Keratinocyte (primary cell): Measurements from ENCODE around the gene TEAD4. TPM values are rescaled to one million over a fixed set of nuclear protein-coding genes. Genes with fewer than 3 reads are reported as not detected.

Experiments used
- DNase-seq: peaks from one replicate; pipeline ENCODE4 v3.0.0-alpha.2; 2011; ENCODE audit warnings: low read depth, missing footprints, low spot score
- FAIRE-seq: peaks from 2 replicates; lab custom pipeline; 2011; peaks lifted over from hg19 to GRCh38; lab: Jason Lieb, UNC
- H2AFZ ChIP-seq: 2 replicates; pipeline ENCODE4 v1.6.0; 2012; ENCODE audit warnings: low read length, control low read depth, inconsistent platforms; ENCODE audit not compliant: control insufficient read depth
- H3K27ac ChIP-seq: 2 replicates; pipeline ENCODE4 v1.5.1; 2011; ENCODE audit warnings: low read length; ENCODE audit not compliant: control insufficient read depth, insufficient read depth
- H3K27me3 ChIP-seq: 3 replicates; pipeline ENCODE4 v1.6.0; 2011; ENCODE audit warnings: low read length; ENCODE audit not compliant: control insufficient read depth, insufficient read depth; ENCODE audit errors: extremely low read depth
- H3K36me3 ChIP-seq, 2 experiments: 2 replicates in 1 of 2; 3 replicates in 1 of 2; pipeline ENCODE4 v1.5.1; 2011; ENCODE audit warnings: low read length in 2 of 2, mild to moderate bottlenecking in 1 of 2; ENCODE audit not compliant: control insufficient read depth in 2 of 2, insufficient read depth in 2 of 2; ENCODE audit errors: extremely low read depth in 1 of 2
- H3K4me1 ChIP-seq: 3 replicates; pipeline ENCODE4 v1.5.1; 2011; ENCODE audit warnings: low read length; ENCODE audit not compliant: control insufficient read depth, insufficient read depth; ENCODE audit errors: extremely low read depth
- H3K4me2 ChIP-seq: 3 replicates; pipeline ENCODE4 v1.6.0; 2011; ENCODE audit warnings: low read depth, low read length; ENCODE audit not compliant: control insufficient read depth, insufficient read depth; ENCODE audit errors: extremely low read depth
- H3K4me3 ChIP-seq, 3 experiments: fragments of 200-600 bp in 1 of 3; sonication (generic) in 1 of 3; 2 replicates in 2 of 3; 3 replicates in 1 of 3; pipeline ENCODE4 v1.5.1; 2011 to 2016; ENCODE audit warnings: low read length in 3 of 3, mild to moderate bottlenecking in 3 of 3, control low read depth in 2 of 3, inconsistent platforms in 1 of 3, low read depth in 1 of 3, mixed read lengths in 1 of 3, mixed run types in 1 of 3, moderate library complexity in 1 of 3; ENCODE audit not compliant: control insufficient read depth in 2 of 3, insufficient read depth in 2 of 3; ENCODE audit errors: extremely low read depth in 1 of 3
- H3K79me2 ChIP-seq: 2 replicates; pipeline ENCODE4 v1.6.0; 2012; ENCODE audit warnings: low read length; ENCODE audit not compliant: control insufficient read depth, insufficient read depth
- H3K9ac ChIP-seq: 3 replicates; pipeline ENCODE4 v1.6.0; 2011; ENCODE audit warnings: low read length; ENCODE audit not compliant: control insufficient read depth, insufficient read depth; ENCODE audit errors: extremely low read depth
- H3K9me1 ChIP-seq: 3 replicates; pipeline ENCODE4 v1.6.0; 2011; ENCODE audit warnings: low read length; ENCODE audit not compliant: control insufficient read depth, insufficient read depth; ENCODE audit errors: extremely low read depth
- H3K9me3 ChIP-seq: 2 replicates; pipeline ENCODE4 v1.5.1; 2012; ENCODE audit warnings: low read depth, low read length; ENCODE audit not compliant: control insufficient read depth
- H4K20me1 ChIP-seq: 3 replicates; pipeline ENCODE4 v1.6.0; 2011; ENCODE audit warnings: low read length; ENCODE audit not compliant: control insufficient read depth, insufficient read depth; ENCODE audit errors: extremely low read depth
- CTCF ChIP-seq, 3 experiments: IDR thresholded peaks in 1 of 3; conservative IDR thresholded peaks in 1 of 3; optimal IDR thresholded peaks in 1 of 3; 2 replicates in 2 of 3; 3 replicates in 1 of 3; pipeline versions ENCODE3 to v1.5.1; 2011; ENCODE audit warnings: low read length in 3 of 3, mild to moderate bottlenecking in 3 of 3, moderate library complexity in 2 of 3, control low read depth in 1 of 3, inconsistent platforms in 1 of 3; ENCODE audit not compliant: insufficient read depth in 2 of 3; ENCODE audit errors: extremely low read depth in 1 of 3
- EZH2 ChIP-seq: IDR thresholded peaks from one replicate; pipeline ENCODE4 v1.6.1; 2012; ENCODE audit warnings: inconsistent platforms, mild to moderate bottlenecking, low read length, moderate library complexity
- dilution Hi-C: fragments of 300-500 bp; cut with MboI; formaldehyde crosslinking; loops from one replicate; pipeline ENCODE4 v1.7.0; 2020; ENCODE audit warnings: low sequenced_read_pairs; ENCODE audit not compliant: extremely low pct_ligation_motif_present
- polyA plus RNA-seq, 5 experiments: library from polyadenylated mRNA; depleted of rRNA in 3 of 5; stranded (reverse) in 3 of 5; stranded (forward) in 1 of 5; unstranded in 1 of 5; fragments of >200 nt; gene quantifications; 1 replicate in 1 of 5; 2 replicates in 3 of 5; 3 replicates in 1 of 5; pipeline versions ENCODE4 v1.2.1 to v1.2.3, GENCODE V29; 2011 to 2012; ENCODE audit warnings: missing spikeins in 2 of 5, low read depth in 1 of 5, low replicate concordance in 1 of 5

The TEAD4 gene
- polyA plus RNA-seq, 1 donor (not counting 4 experiments of a cell fraction or from before 2014, with no cell fraction given) = 8.1 TPM

DNA sequence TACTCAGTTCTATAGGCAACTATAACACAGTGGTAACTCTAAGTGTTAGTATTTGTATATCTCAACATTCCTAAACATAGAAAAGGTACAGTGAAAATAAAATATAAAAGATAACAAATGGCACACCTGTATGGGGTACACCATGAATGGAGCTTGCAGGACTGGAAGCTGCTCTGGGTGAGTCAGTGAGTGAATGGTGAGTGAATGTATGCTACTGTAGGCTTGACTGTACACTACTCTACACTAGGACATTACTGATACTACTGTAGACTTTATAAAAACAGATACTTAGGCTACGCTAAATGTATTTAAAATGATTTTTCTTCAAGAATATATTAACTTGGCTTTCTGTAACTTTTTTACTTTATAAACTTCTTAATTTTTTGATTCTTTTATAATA is 25.5 kb downstream of the TEAD4 start:
- FAIRE-seq = no peak
- TF ChIP-seq CTCF (optimal IDR thresholded peaks at IDR 0.05 in 1 of 3, IDR thresholded peaks at IDR 0.05 in 1 of 3, conservative IDR thresholded peaks at IDR 0.05 in 1 of 3; ENCODE audit: extremely low read depth in 1 of 3, insufficient read depth in 2 of 3, low read length in 3 of 3) (no peak), EZH2 (no peak)

DNA sequence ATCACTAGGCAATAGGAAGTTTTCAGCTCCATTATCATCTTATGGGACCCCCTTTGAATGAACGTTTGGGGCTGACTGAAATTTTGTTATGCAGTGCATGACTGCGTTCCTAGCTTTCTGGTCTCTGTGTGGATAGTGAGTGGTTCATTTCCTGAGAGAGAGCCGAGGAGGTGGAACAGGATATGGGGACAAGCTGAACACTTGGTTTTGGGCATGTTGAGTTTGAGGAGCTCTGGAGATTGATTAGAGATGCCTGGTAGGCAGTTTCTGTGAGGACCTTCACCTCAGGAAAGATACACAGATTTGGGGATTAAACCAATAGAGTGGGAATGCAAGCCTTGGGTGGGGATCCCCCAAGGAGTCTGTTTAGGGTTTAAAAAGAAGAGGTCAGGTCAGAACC is 27.7 kb downstream of the TEAD4 start:
- H3K27ac ChIP-seq = no peak overlapping the region
- no peak overlapping the region for H3K9ac ChIP-seq

More for the DNA sequence above, 25.5 kb downstream of the TEAD4 start:
- Histone ChIP-seq H3K9me1 (no peaks in the 10 kb centered on the region), H3K4me1 (no peaks in the 10 kb centered on the region), H3K9me3 (no peaks in the 10 kb centered on the region), H3K4me2 (no peak overlapping the region), H3K36me3 (peaks cover 0 to 5% of the 10 kb centered on the region in 2 experiments), H3K79me2 (no peaks in the 10 kb centered on the region), H3K9ac (no peak overlapping the region), H2AFZ (no peak overlapping the region), H4K20me1 (peaks cover 2% of the 10 kb centered on the region), H3K4me3 (no peak overlapping the region), H3K27ac (no peak overlapping the region), H3K27me3 (no peaks in the 10 kb centered on the region)
- dilution Hi-C loops = no loop called here
- DNase-seq = no peak

More for the DNA sequence above, 27.7 kb downstream of the TEAD4 start:
- no peak for TF ChIP-seq EZH2
- TF ChIP-seq CTCF (optimal IDR thresholded peaks at IDR 0.05 in 1 of 3, IDR thresholded peaks at IDR 0.05 in 1 of 3, conservative IDR thresholded peaks at IDR 0.05 in 1 of 3; ENCODE audit: extremely low read depth in 1 of 3, insufficient read depth in 2 of 3, low read length in 3 of 3) = no peak
- no peaks in the 10 kb centered on the region for H3K79me2 ChIP-seq
- H3K4me3 ChIP-seq = no peak overlapping the region
- H2AFZ ChIP-seq = no peak overlapping the region
- H3K4me2 ChIP-seq = no peak overlapping the region
- FAIRE-seq = no peak
- H3K9me3 ChIP-seq = no peaks in the 10 kb centered on the region
- no peaks in the 10 kb centered on the region for H3K27me3 ChIP-seq
- no peaks in the 10 kb centered on the region for H3K9me1 ChIP-seq
- dilution Hi-C loops = no loop called here
- H3K4me1 ChIP-seq = no peaks in the 10 kb centered on the region
- H4K20me1 ChIP-seq = no peaks in the 10 kb centered on the region
- H3K36me3 ChIP-seq = peaks cover 0 to 4% of the 10 kb centered on the region in 2 experiments
- no peak for DNase-seq
